SK-N-SH (cell line): ENCODE measurements around the gene DHDDS. TPM values are rescaled to one million over a fixed set of nuclear protein-coding genes. Genes with fewer than 3 reads are reported as not detected.

Experiments
- CTCF ChIA-PET: fragments of 300-600, 350-600 bp; formaldehyde crosslinking; extraction: SDS; loops from one replicate; lab custom pipeline; 2021; lab: Yijun Ruan, JAX
- POLR2A ChIA-PET: fragments of 350-600 bp; sonication (Branson Sonifier 250); formaldehyde crosslinking; extraction: SDS; loops from one replicate; lab custom pipeline; 2020; ENCODE audit warnings: antibody characterized with exemption, inconsistent platforms; lab: Yijun Ruan, JAX
- DNase-seq: peaks from one replicate; pipeline ENCODE4 v3.0.0; 2012
- H2AFZ ChIP-seq: fragments of 200-600 bp; sonication (generic); 2 replicates; pipeline ENCODE4 v1.8.1; 2016; ENCODE audit warnings: antibody characterized with exemption, mild to moderate bottlenecking, low read depth
- H3F3A ChIP-seq: fragments of 200-600 bp; sonication (generic); replicated peaks from 2 replicates; pipeline ENCODE3; 2016; ENCODE audit warnings: antibody characterized with exemption, mild to moderate bottlenecking; ENCODE audit not compliant: insufficient read depth
- H3K27ac ChIP-seq, 2 experiments: fragments of 200-500 bp in 1 of 2; fragments of 200-600 bp in 1 of 2; sonication (Bioruptor generic) in 1 of 2; sonication (generic), shearing (Covaris generic) in 1 of 2; 2 replicates each; pipeline versions ENCODE4 v1.5.1 to v1.6.1; 2014 to 2016; ENCODE audit warnings: low read depth in 2 of 2, inconsistent platforms in 1 of 2, low read length in 1 of 2, mild to moderate bottlenecking in 1 of 2, mixed read lengths in 1 of 2
- H3K27me3 ChIP-seq: fragments of 200-600 bp; sonication (generic), shearing (Covaris generic); 2 replicates; pipeline ENCODE4 v1.6.1; 2016; ENCODE audit warnings: mixed run types; ENCODE audit not compliant: insufficient read depth
- H3K36me3 ChIP-seq, 2 experiments: fragments of 200-500 bp in 1 of 2; fragments of 200-600 bp in 1 of 2; sonication (Bioruptor generic) in 1 of 2; sonication (generic) in 1 of 2; replicated peaks in 1 of 2; 2 replicates each; pipeline versions ENCODE3 to v1.5.1; 2014 to 2016; ENCODE audit warnings: low read length in 1 of 2, mild to moderate bottlenecking in 1 of 2; ENCODE audit not compliant: insufficient read depth in 2 of 2, control insufficient read depth in 1 of 2
- H3K4me1 ChIP-seq, 2 experiments: fragments of 200-500 bp in 1 of 2; fragments of 200-600 bp in 1 of 2; sonication (Bioruptor generic) in 1 of 2; sonication (generic), shearing (Covaris generic) in 1 of 2; 2 replicates each; pipeline versions ENCODE4 v1.5.1 to v1.6.1; 2014 to 2016; ENCODE audit warnings: low read depth in 1 of 2, low read length in 1 of 2, mixed run types in 1 of 2; ENCODE audit not compliant: insufficient read depth in 2 of 2, control insufficient read depth in 1 of 2
- H3K4me2 ChIP-seq: fragments of 200-600 bp; sonication (generic), shearing (Covaris generic); 2 replicates; pipeline ENCODE4 v1.6.1; 2017; ENCODE audit warnings: mixed run types
- H3K4me3 ChIP-seq, 2 experiments: fragments of 200-500 bp in 1 of 2; fragments of 200-600 bp in 1 of 2; sonication (Bioruptor generic) in 1 of 2; sonication (generic), shearing (Covaris generic) in 1 of 2; 2 replicates each; pipeline versions ENCODE4 v1.5.1 to v1.8.1; 2014 to 2016; ENCODE audit warnings: low read depth in 2 of 2, inconsistent platforms in 1 of 2, low read length in 1 of 2, mild to moderate bottlenecking in 1 of 2, mixed read lengths in 1 of 2, moderate library complexity in 1 of 2
- H3K79me2 ChIP-seq: fragments of 200-600 bp; sonication (generic); 2 replicates; pipeline ENCODE4 v1.8.1; 2017; ENCODE audit warnings: mild to moderate bottlenecking; ENCODE audit not compliant: insufficient read depth
- H3K9ac ChIP-seq: fragments of 200-600 bp; sonication (generic); 2 replicates; pipeline ENCODE4 v1.6.1; 2017; ENCODE audit warnings: mixed run types
- H3K9me2 ChIP-seq: fragments of 200-600 bp; sonication (generic); 2 replicates; pipeline ENCODE4 v1.6.1; 2017; ENCODE audit warnings: mixed run types
- H3K9me3 ChIP-seq: fragments of 200-600 bp; sonication (generic); 2 replicates; pipeline ENCODE4 v1.6.1; 2017; ENCODE audit warnings: mixed run types, mild to moderate bottlenecking, moderate library complexity
- H4K20me1 ChIP-seq: fragments of 200-600 bp; sonication (generic); 2 replicates; pipeline ENCODE4 v1.6.1; 2017; ENCODE audit warnings: mild to moderate bottlenecking, mixed run types; ENCODE audit not compliant: insufficient read depth
- CTCF ChIP-seq: fragments of 200-600 bp; sonication (generic); IDR thresholded peaks from 2 replicates; pipeline ENCODE4 v1.6.1; 2017; ENCODE audit warnings: antibody characterized with exemption, mild to moderate bottlenecking, moderate library complexity
- EZH2phosphoT487 ChIP-seq: fragments of 200-600 bp; sonication (generic); IDR thresholded peaks from 2 replicates; pipeline ENCODE4 v1.6.1; 2017; ENCODE audit warnings: low read depth, mixed run types, mild to moderate bottlenecking, antibody characterized with exemption, moderate library complexity, borderline replicate concordance
- FOSL2 ChIP-seq: IDR thresholded peaks from 2 replicates; pipeline ENCODE4 v1.4.0; 2012; ENCODE audit warnings: low read depth, mild to moderate bottlenecking, moderate library complexity, borderline replicate concordance
- FOXJ3 ChIP-seq: sonication (generic); formaldehyde crosslinking; IDR thresholded peaks from 2 replicates; pipeline ENCODE4 v1.5.1; 2020; ENCODE audit warnings: mild to moderate bottlenecking, missing genetic modification reagents
- FOXM1 ChIP-seq: IDR thresholded peaks from 2 replicates; pipeline ENCODE4 v1.4.0; 2012; ENCODE audit warnings: low read depth, mild to moderate bottlenecking
- GATA2 ChIP-seq: sonication (generic); formaldehyde crosslinking; IDR thresholded peaks from 2 replicates; pipeline ENCODE4 v1.5.0; 2020; ENCODE audit warnings: mild to moderate bottlenecking, missing genetic modification reagents
- MEF2A ChIP-seq: IDR thresholded peaks from 2 replicates; pipeline ENCODE4 v1.4.0; 2012; ENCODE audit warnings: low read depth, borderline replicate concordance
- MXI1 ChIP-seq: IDR thresholded peaks from 2 replicates; pipeline ENCODE4 v1.6.1; 2012; ENCODE audit warnings: mild to moderate bottlenecking, low read depth, low read length, improper control_type of control experiment
- NFIC ChIP-seq: IDR thresholded peaks from 2 replicates; pipeline ENCODE4 v1.4.0; 2012; ENCODE audit warnings: borderline replicate concordance
- NRF1 ChIP-seq: IDR thresholded peaks from 2 replicates; pipeline ENCODE4 v1.6.1; 2012; ENCODE audit warnings: low read depth, mild to moderate bottlenecking, low read length
- POLR2AphosphoS5 ChIP-seq: IDR thresholded peaks from 2 replicates; pipeline ENCODE4 v1.6.1; 2012; ENCODE audit warnings: low read depth, low read length
- RAD21 ChIP-seq: IDR thresholded peaks from 2 replicates; pipeline ENCODE4 v1.6.1; 2012; ENCODE audit warnings: mild to moderate bottlenecking, low read length
- RCOR1 ChIP-seq: fragments of 150-350 bp; IDR thresholded peaks from 2 replicates; pipeline ENCODE4 v1.6.1; 2017; ENCODE audit warnings: antibody characterized with exemption, low read length
- RFX5 ChIP-seq: IDR thresholded peaks from 2 replicates; pipeline ENCODE4 v1.6.1; 2012; ENCODE audit warnings: mild to moderate bottlenecking, improper control_type of control experiment, low read length
- RXRA ChIP-seq: IDR thresholded peaks from 2 replicates; pipeline ENCODE4 v1.4.0; 2012; ENCODE audit warnings: low read depth, mild to moderate bottlenecking, borderline replicate concordance
- SIN3A ChIP-seq: IDR thresholded peaks from 2 replicates; pipeline ENCODE4 v1.6.1; 2012; ENCODE audit warnings: low read depth, mild to moderate bottlenecking, low read length, moderate library complexity, borderline replicate concordance
- SMC3 ChIP-seq: IDR thresholded peaks from 2 replicates; pipeline ENCODE4 v1.6.1; 2012; ENCODE audit warnings: low read depth, low read length, improper control_type of control experiment
- TAF1 ChIP-seq: IDR thresholded peaks from 2 replicates; pipeline ENCODE4 v1.6.1; 2012; ENCODE audit warnings: low read depth, mild to moderate bottlenecking, low read length, moderate library complexity, borderline replicate concordance
- TCF12 ChIP-seq: IDR thresholded peaks from 2 replicates; pipeline ENCODE4 v1.4.0; 2012
- ZBTB33 ChIP-seq: IDR thresholded peaks from 2 replicates; pipeline ENCODE4 v1.4.0; 2012; ENCODE audit warnings: low read depth, borderline replicate concordance
- WGBS: methylation state at CpG from one replicate; pipeline ENCODE4 v1.1.6; 2017; ENCODE audit warnings: low lambda C conversion rate; 5-methylcytosine and 5-hydroxymethylcytosine counted together
- polyA plus RNA-seq, 3 experiments: library from polyadenylated mRNA; depleted of rRNA; stranded (reverse); fragments of >200 nt; gene quantifications; 2 replicates each; pipeline ENCODE4 v1.2.3, GENCODE V29; 2012
- TF ChIP-seq, protein P1 (sequence below): fragments of 150-350 bp; IDR thresholded peaks from 2 replicates; pipeline ENCODE4 v1.6.1; 2017; ENCODE audit warnings: antibody characterized with exemption, low read length, low read depth, borderline replicate concordance

The DHDDS gene
- polyA plus RNA-seq, 1 of the 3 experiments (the other 2 are of a cell fraction), result 25.0 TPM

GRCh38 chr1:26459573-26460031 lies 27.5 kb downstream of the DHDDS start:
- 48% methylated on average over 2 of the region's 3 CpGs for WGBS

DNA sequence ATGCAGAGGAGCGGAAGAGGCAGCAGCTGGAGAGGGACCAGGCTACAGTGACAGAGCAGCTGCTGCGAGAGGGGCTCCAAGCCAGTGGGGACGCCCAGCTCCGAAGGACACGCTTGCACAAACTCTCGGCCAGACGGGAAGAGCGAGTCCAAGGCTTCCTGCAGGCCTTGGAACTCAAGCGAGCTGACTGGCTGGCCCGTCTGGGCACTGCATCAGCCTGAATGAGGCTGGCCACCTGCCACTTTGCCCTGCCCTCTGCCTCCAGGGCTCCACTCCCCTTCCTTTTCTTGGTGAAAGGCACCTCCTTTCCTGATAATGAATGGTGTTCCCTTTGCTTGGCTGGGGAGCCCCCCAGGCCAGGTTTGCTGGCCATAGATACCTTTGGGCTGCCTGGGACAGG lies 36.8 kb downstream of the DHDDS start:
- peaks cover 24% of the 10 kb centered on the region for H3F3A ChIP-seq
- no peaks in the 10 kb centered on the region for H3K9me2 ChIP-seq
- no peak overlapping the region for H3K27ac ChIP-seq
- H4K20me1 ChIP-seq, result peaks cover 19% of the 10 kb centered on the region
- no peak overlapping the region for H2AFZ ChIP-seq
- H3K9me3 ChIP-seq, result no peaks in the 10 kb centered on the region
- no peak overlapping the region for H3K9ac ChIP-seq
- H3K4me3 ChIP-seq, result no peak overlapping the region
- no peaks in the 10 kb centered on the region for H3K27me3 ChIP-seq
- peaks cover 37 to 61% of the 10 kb centered on the region in 2 experiments for H3K36me3 ChIP-seq
- ChIA-PET CTCF (interaction anchor here (0.6 to 1.7 kb wide), 4 partner anchors 24 to 505 kb away, joined by 3 to 7 read pairs (median 4); partner anchors contain the start of gene DHDDS), POLR2A (no interaction called here)
- no peak overlapping the region for H3K4me2 ChIP-seq
- peaks cover 0 to 21% of the 10 kb centered on the region in 2 experiments; a peak in 3 of 4 replicates for H3K4me1 ChIP-seq
- WGBS, result 94% methylated on average over 3 of the region's 10 CpGs
- TF ChIP-seq ZBTB33 (no peak), FOXM1 (no peak), RXRA (no peak), RCOR1 (no peak), RFX5 (no peak), SIN3A (no peak), EZH2phosphoT487 (no peak), NFIC (no peak), RAD21 (no peak), SMC3 (no peak), MEF2A (no peak)
- TF ChIP-seq, protein P1, sequence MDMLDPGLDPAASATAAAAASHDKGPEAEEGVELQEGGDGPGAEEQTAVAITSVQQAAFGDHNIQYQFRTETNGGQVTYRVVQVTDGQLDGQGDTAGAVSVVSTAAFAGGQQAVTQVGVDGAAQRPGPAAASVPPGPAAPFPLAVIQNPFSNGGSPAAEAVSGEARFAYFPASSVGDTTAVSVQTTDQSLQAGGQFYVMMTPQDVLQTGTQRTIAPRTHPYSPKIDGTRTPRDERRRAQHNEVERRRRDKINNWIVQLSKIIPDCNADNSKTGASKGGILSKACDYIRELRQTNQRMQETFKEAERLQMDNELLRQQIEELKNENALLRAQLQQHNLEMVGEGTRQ, result no peak
- DNase-seq, result no peak
- H3K79me2 ChIP-seq, result peaks cover 10% of the 10 kb centered on the region

More at GRCh38 chr1:26459573-26460031, 27.5 kb downstream of the DHDDS start:
- peaks cover 8% of the 10 kb centered on the region for H3F3A ChIP-seq
- H3K9me3 ChIP-seq, result no peaks in the 10 kb centered on the region
- no peak overlapping the region for H3K4me3 ChIP-seq
- TF ChIP-seq FOXJ3 (CRISPR knock-in tag), result no peak
- TF ChIP-seq RFX5, result no peak
- no peak for TF ChIP-seq EZH2phosphoT487
- no peak for TF ChIP-seq CTCF
- no peak for TF ChIP-seq FOSL2
- no peak for TF ChIP-seq MXI1
- no peak for TF ChIP-seq TAF1
- TF ChIP-seq POLR2AphosphoS5, result no peak
- TF ChIP-seq GATA2 (CRISPR knock-in tag), result no peak
- TF ChIP-seq TCF12, result no peak
- no peak for TF ChIP-seq SMC3
- no peak for TF ChIP-seq RAD21
- no peak for TF ChIP-seq MEF2A
- TF ChIP-seq NRF1, result no peak
- H3K27me3 ChIP-seq, result no peaks in the 10 kb centered on the region
- H3K27ac ChIP-seq, result peak overlapping the region in 1 of 2 experiments; percentile 64; a peak in 2 of 4 replicates
- peak; percentile 50 for DNase-seq
- no peaks in the 10 kb centered on the region for H3K79me2 ChIP-seq
- no peaks in the 10 kb centered on the region for H4K20me1 ChIP-seq
- ChIA-PET POLR2A (interaction anchor here (1.2 kb wide), 1 partner anchor 12 kb away, joined by 6 read pairs; the partner anchor contains the start of gene HMGN2), CTCF (interaction anchor here (1.0 to 1.4 kb wide), 4 partner anchors 43 to 233 kb away, joined by 3 to 6 read pairs (median 4); no protein-coding TSS in a partner anchor)
- H2AFZ ChIP-seq, result no peak overlapping the region
- no peak overlapping the region for H3K9ac ChIP-seq
- peaks cover 35 to 69% of the 10 kb centered on the region in 2 experiments for H3K36me3 ChIP-seq
- H3K4me2 ChIP-seq, result no peak overlapping the region
- H3K4me1 ChIP-seq, result peaks cover 0 to 7% of the 10 kb centered on the region in 2 experiments; a peak in 2 of 4 replicates
- no peaks in the 10 kb centered on the region for H3K9me2 ChIP-seq
